Activated T-helper 1 cell treated with anti-CD3 and anti-CD28 coated beads, Interleukin-2, amount 50 U/mL, for 16 hours (primary cell): Measurements from ENCODE around the gene ATXN7L1.

Experiments used
- DNase-seq, 2 donors: peaks; one replicate each; pipeline ENCODE4 v3.0.0-alpha.2; 2020; ENCODE audit warnings: low read depth in 1 of 2, low spot score in 1 of 2

Gene ATXN7L1

GRCh38 chr7:105591522-105591921 lies 284.9 kb downstream of the ATXN7L1 start:
- no peak for DNase-seq

- DNase-seq: no peak
These were observed 285.6 kb downstream of the ATXN7L1 start for GRCh38 chr7:105590793-105591192.

GRCh38 chr7:105589356-105590077 lies 286.9 kb downstream of the ATXN7L1 start:
- peak; percentile 7 to 8 for DNase-seq

- DNase-seq: no peak
These were observed 288.3 kb downstream of the ATXN7L1 start for GRCh38 chr7:105587909-105588635.

GRCh38 chr7:105585850-105586500 lies 290.4 kb downstream of the ATXN7L1 start:
- DNase-seq: no peak

GRCh38 chr7:105584165-105584564 lies 292.2 kb downstream of the ATXN7L1 start:
- no peak for DNase-seq

- DNase-seq: no peak
These were observed 293.3 kb downstream of the ATXN7L1 start for GRCh38 chr7:105583061-105583460.

- DNase-seq: peak; percentile 4 to 7
These were observed 295.2 kb downstream of the ATXN7L1 start, which contains the start of gene EFCAB10 for GRCh38 chr7:105581066-105581811. Gene EFCAB10 (minus strand): TSS chr7:105581493. CDS start chr7:105581463, 30 bp downstream.

GRCh38 chr7:105580022-105580740 lies 296.2 kb downstream of the ATXN7L1 start:
- DNase-seq: no peak

- no peak for DNase-seq
These were observed 297.9 kb downstream of the ATXN7L1 start for GRCh38 chr7:105578496-105578895.

GRCh38 chr7:105577251-105577650 lies 299.1 kb downstream of the ATXN7L1 start:
- DNase-seq: no peak

- DNase-seq: no peak
These were observed 304.5 kb downstream of the ATXN7L1 start for GRCh38 chr7:105571891-105572290.

- no peak for DNase-seq
These were observed 308.6 kb downstream of the ATXN7L1 start for GRCh38 chr7:105567821-105568220.

- DNase-seq: no peak
These were observed 309.4 kb downstream of the ATXN7L1 start for GRCh38 chr7:105567024-105567423.

GRCh38 chr7:105565190-105565589 lies 311.2 kb downstream of the ATXN7L1 start:
- no peak for DNase-seq

GRCh38 chr7:105559926-105560325 lies 316.5 kb downstream of the ATXN7L1 start:
- DNase-seq: no peak
